A673 (cell line): ENCODE measurements around the gene KISS1R. TPM values are rescaled to one million over a fixed set of nuclear protein-coding genes. Genes with fewer than 3 reads are reported as not detected.

ENCODE experiments used
- BruUV-seq: library from RNA; stranded (reverse); fragments of 400-500 nt; replicated peaks from 2 replicates; lab custom pipeline; 2021; lab: Mats Ljungman, UMichigan
- CTCF ChIA-PET: fragments of 300-600 bp; sonication (Branson Sonifier 250); formaldehyde crosslinking; loops from one replicate; lab custom pipeline; 2022; ENCODE audit warnings: antibody characterized with exemption; lab: Charles Lee
- POLR2A ChIA-PET: fragments of 300-600 bp; sonication (Branson Sonifier 250); formaldehyde crosslinking; loops from one replicate; lab custom pipeline; 2022; ENCODE audit warnings: antibody characterized with exemption; ENCODE audit not compliant: low non-redundant PET; lab: Charles Lee
- DNase-seq: peaks from one replicate; pipeline ENCODE4 v3.0.0-alpha.2; 2015; ENCODE audit warnings: low spot score
- H3K27ac ChIP-seq: fragments of 200-600 bp; sonication (generic); 2 replicates; pipeline ENCODE4 v1.5.1; 2016; ENCODE audit warnings: mixed run types, low read depth, mild to moderate bottlenecking, mixed read lengths, antibody characterized with exemption, low read length; ENCODE audit not compliant: poor library complexity, severe bottlenecking
- H3K27me3 ChIP-seq: fragments of 200-600 bp; sonication (generic); replicated peaks from 2 replicates; pipeline ENCODE4 v1.6.1; 2017; ENCODE audit warnings: mixed run types, low read depth, mild to moderate bottlenecking, mixed read lengths, antibody characterized with exemption, low read length; ENCODE audit not compliant: insufficient read depth, poor library complexity
- H3K36me3 ChIP-seq: fragments of 200-600 bp; sonication (generic); 2 replicates; pipeline ENCODE4 v1.6.1; 2016; ENCODE audit warnings: mixed run types, mild to moderate bottlenecking, mixed read lengths, antibody characterized with exemption, low read length; ENCODE audit not compliant: insufficient read depth, poor library complexity, severe bottlenecking
- H3K4me1 ChIP-seq: fragments of 200-600 bp; sonication (generic); 2 replicates; pipeline ENCODE4 v1.6.1; 2017; ENCODE audit warnings: mixed run types, mild to moderate bottlenecking, mixed read lengths, antibody characterized with exemption, low read length; ENCODE audit not compliant: insufficient read depth, poor library complexity, severe bottlenecking
- H3K4me3 ChIP-seq: fragments of 200-600 bp; sonication (generic); 2 replicates; pipeline ENCODE4 v1.5.1; 2016; ENCODE audit warnings: low read depth, mixed run types, mild to moderate bottlenecking, mixed read lengths, low read length; ENCODE audit not compliant: poor library complexity, severe bottlenecking
- H3K9me3 ChIP-seq: fragments of 200-600 bp; sonication (generic); 2 replicates; pipeline ENCODE4 v1.6.1; 2016; ENCODE audit warnings: mixed run types, low read depth, mild to moderate bottlenecking, mixed read lengths, antibody characterized with exemption, low read length; ENCODE audit not compliant: poor library complexity, severe bottlenecking
- EZH2 ChIP-seq: fragments of 200-600 bp; sonication (generic); IDR thresholded peaks from 2 replicates; pipeline ENCODE4 v1.6.1; 2017; ENCODE audit warnings: borderline replicate concordance, low read depth, mild to moderate bottlenecking, mixed read lengths, antibody characterized with exemption, low read length; ENCODE audit not compliant: poor library complexity, severe bottlenecking
- intact Hi-C: fragments of 100-400 bp; cut with micrococcal nuclease; formaldehyde crosslinking; loops from one replicate; pipeline ENCODE4 v1.10.0; 2022; ENCODE audit not compliant: unreplicated experiment
- total RNA-seq: library from RNA; stranded (reverse); gene quantifications from 2 replicates; pipeline ENCODE4 v1.2.3, GENCODE V29; 2021
- TF ChIP-seq, protein P1 (sequence below): fragments of 300-800, 200-600 bp; sonication (generic); conservative IDR thresholded peaks from 2 replicates; pipeline ENCODE4 v1.5.1; 2017; ENCODE audit warnings: low read depth, mild to moderate bottlenecking, antibody characterized with exemption, low read length, moderate library complexity, mixed read lengths

Gene KISS1R
- total RNA-seq, 1 experiment from 2014 or later, result not detected

DNA sequence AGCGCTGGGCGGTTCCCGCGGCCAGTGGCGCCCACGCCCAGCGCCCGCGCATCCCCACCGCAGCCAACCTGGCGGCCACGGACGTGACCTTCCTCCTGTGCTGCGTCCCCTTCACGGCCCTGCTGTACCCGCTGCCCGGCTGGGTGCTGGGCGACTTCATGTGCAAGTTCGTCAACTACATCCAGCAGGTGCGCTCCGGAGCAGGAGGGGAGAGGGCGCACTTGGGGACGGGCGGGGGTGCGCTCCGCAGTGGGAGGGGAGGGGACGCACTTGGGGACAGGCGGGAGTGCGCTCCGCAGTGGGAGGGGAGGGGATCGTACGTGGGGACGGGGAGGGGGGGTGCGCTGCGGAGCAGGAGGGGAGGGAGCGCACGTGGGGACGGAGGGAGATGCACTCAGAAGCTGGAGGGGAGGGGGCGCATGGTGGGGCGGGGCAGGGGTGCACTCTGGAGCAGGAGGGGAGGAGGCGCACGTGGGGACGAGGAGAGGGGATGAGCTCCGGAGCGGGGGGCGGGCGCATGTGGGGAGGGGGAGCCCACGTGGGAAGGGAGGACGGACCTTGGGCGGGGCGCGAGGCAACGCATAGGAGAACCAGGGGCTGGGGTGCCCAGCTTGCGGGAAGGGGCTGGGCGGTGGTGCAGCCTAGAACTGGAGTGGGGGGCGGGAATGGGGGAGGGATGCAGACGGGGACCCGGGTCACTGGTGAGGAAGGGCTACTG, 1.5 kb downstream of the KISS1R start:
- ChIA-PET CTCF (interaction anchor here (1.2 kb wide), 1 partner anchor 106 kb away, joined by 5 read pairs; no protein-coding TSS in a partner anchor), POLR2A (no interaction called here)
- H3K27me3 ChIP-seq, result peaks cover 37% of the 10 kb centered on the region
- no peaks in the 10 kb centered on the region for H3K9me3 ChIP-seq
- BruUV-seq, result no TSS peak
- peak overlapping the region; percentile 33 for H3K4me3 ChIP-seq
- peaks cover 22% of the 10 kb centered on the region for H3K4me1 ChIP-seq
- intact Hi-C loops, result loop anchor here (10.0 kb wide), 1 partner anchor 254 kb away; the partner anchor contains the start of gene RNF126
- H3K36me3 ChIP-seq, result no peaks in the 10 kb centered on the region
- peak; percentile 56 for DNase-seq
- TF ChIP-seq, protein P1, sequence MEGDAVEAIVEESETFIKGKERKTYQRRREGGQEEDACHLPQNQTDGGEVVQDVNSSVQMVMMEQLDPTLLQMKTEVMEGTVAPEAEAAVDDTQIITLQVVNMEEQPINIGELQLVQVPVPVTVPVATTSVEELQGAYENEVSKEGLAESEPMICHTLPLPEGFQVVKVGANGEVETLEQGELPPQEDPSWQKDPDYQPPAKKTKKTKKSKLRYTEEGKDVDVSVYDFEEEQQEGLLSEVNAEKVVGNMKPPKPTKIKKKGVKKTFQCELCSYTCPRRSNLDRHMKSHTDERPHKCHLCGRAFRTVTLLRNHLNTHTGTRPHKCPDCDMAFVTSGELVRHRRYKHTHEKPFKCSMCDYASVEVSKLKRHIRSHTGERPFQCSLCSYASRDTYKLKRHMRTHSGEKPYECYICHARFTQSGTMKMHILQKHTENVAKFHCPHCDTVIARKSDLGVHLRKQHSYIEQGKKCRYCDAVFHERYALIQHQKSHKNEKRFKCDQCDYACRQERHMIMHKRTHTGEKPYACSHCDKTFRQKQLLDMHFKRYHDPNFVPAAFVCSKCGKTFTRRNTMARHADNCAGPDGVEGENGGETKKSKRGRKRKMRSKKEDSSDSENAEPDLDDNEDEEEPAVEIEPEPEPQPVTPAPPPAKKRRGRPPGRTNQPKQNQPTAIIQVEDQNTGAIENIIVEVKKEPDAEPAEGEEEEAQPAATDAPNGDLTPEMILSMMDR, result no peak
- TF ChIP-seq EZH2, result peak; percentile 37
- no peak overlapping the region for H3K27ac ChIP-seq

DNA sequence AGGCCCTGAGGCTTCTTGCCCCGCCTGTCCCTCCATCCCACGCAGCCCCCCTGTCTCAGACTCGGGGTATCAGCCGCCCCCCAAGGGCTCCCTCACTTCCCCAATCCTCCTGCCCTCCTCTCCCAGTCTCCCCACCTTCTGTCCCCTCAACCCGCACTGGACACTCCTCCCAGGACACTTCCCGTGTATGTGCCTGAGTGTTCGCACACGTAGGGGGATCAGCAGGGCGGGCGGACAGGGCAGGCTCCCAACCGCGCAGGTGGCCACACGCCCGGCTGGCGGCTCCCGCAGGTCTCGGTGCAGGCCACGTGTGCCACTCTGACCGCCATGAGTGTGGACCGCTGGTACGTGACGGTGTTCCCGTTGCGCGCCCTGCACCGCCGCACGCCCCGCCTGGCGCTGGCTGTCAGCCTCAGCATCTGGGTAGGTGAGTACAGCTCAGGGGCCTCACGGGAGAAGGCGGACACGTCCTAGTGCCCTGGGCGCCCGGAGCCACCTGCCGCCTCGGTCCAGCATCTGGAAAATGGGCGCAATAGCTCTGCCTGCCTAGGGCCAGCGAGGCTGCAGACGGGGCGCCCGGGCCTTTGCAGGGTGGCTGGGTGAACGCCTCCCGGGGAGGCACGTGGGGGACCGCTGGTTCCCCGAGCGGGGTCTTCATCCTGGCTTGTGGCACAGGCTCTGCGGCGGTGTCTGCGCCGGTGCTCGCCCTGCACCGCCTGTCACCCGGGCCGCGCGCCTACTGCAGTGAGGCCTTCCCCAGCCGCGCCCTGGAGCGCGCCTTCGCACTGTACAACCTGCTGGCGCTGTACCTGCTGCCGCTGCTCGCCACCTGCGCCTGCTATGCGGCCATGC, 2.3 kb downstream of the KISS1R start:
- Histone ChIP-seq H3K9me3 (no peaks in the 10 kb centered on the region), H3K36me3 (no peaks in the 10 kb centered on the region), H3K27me3 (peaks cover 37% of the 10 kb centered on the region), H3K27ac (no peak overlapping the region), H3K4me3 (peak overlapping the region; percentile 43), H3K4me1 (peaks cover 24% of the 10 kb centered on the region)
- DNase-seq, result peak; percentile 52
- intact Hi-C loops, result loop anchor here (2.0 to 10.0 kb wide), 5 partner anchors 57 to 323 kb away; partner anchors contain the start of genes ATP5F1D and RNF126
- CTCF ChIA-PET, result interaction anchor here (1.2 kb wide), 1 partner anchor 106 kb away, joined by 5 read pairs; no protein-coding TSS in a partner anchor
- no TSS peak for BruUV-seq
- TF ChIP-seq, protein P1, result no peak
- peak; percentile 89 for TF ChIP-seq EZH2
- POLR2A ChIA-PET, result interaction anchor here (0.6 kb wide), 1 partner anchor 284 kb away, joined by 3 read pairs; no protein-coding TSS in a partner anchor
